GM21619 (cell line): ENCODE data around the gene SPEG.

Experiments used
- ATAC-seq: cut with Tn5 transposase; IDR thresholded peaks from one replicate; pipeline ENCODE4 v1.9.1; 2021; ENCODE audit not compliant: unreplicated experiment

Gene SPEG

GRCh38 chr2:219509780-219510511, 75.3 kb downstream of the SPEG start:
- peak; percentile 75 for ATAC-seq

- no peak for ATAC-seq
These were observed 76.0 kb downstream of the SPEG start for GRCh38 chr2:219510512-219511135.

GRCh38 chr2:219511547-219512325, 77.1 kb downstream of the SPEG start:
- ATAC-seq = no peak

GRCh38 chr2:219512524-219513216, 78.0 kb downstream of the SPEG start:
- no peak for ATAC-seq

- no peak for ATAC-seq
These were observed 79.1 kb downstream of the SPEG start for GRCh38 chr2:219513787-219514186.

GRCh38 chr2:219514196-219514761, 79.6 kb downstream of the SPEG start, which contains the start of gene ASIC4:
Gene ASIC4, plus strand, starts transcription at chr2:219514482. Its CDS starts 243 bp downstream, at chr2:219514725.
- no peak for ATAC-seq

GRCh38 chr2:219514836-219515235, 80.2 kb downstream of the SPEG start:
- no peak for ATAC-seq

GRCh38 chr2:219515874-219516629, 81.4 kb downstream of the SPEG start:
- ATAC-seq = no peak

GRCh38 chr2:219516888-219517287, 82.2 kb downstream of the SPEG start:
- ATAC-seq = no peak

GRCh38 chr2:219517954-219518778, 83.5 kb downstream of the SPEG start:
- no peak for ATAC-seq

- no peak for ATAC-seq
These were observed 84.9 kb downstream of the SPEG start for GRCh38 chr2:219519526-219519916.

- no peak for ATAC-seq
These were observed 85.4 kb downstream of the SPEG start for GRCh38 chr2:219520079-219520478.

GRCh38 chr2:219521066-219521880, 86.6 kb downstream of the SPEG start:
- ATAC-seq = no peak

- no peak for ATAC-seq
These were observed 87.7 kb downstream of the SPEG start for GRCh38 chr2:219522111-219523030.

- ATAC-seq = no peak
These were observed 88.5 kb downstream of the SPEG start for GRCh38 chr2:219523031-219523671.

- ATAC-seq = no peak
These were observed 90.2 kb downstream of the SPEG start for GRCh38 chr2:219524817-219525216.
